GM12801 (cell line): ENCODE results near the gene PLVAP.

Experiments used
- TF ChIP-seq, protein P1 (sequence below): IDR thresholded peaks from one replicate; pipeline ENCODE4 v1.5.1; 2011; ENCODE audit warnings: control low read depth; ENCODE audit not compliant: insufficient read length; ENCODE audit errors: extremely low read depth

The PLVAP gene

DNA sequence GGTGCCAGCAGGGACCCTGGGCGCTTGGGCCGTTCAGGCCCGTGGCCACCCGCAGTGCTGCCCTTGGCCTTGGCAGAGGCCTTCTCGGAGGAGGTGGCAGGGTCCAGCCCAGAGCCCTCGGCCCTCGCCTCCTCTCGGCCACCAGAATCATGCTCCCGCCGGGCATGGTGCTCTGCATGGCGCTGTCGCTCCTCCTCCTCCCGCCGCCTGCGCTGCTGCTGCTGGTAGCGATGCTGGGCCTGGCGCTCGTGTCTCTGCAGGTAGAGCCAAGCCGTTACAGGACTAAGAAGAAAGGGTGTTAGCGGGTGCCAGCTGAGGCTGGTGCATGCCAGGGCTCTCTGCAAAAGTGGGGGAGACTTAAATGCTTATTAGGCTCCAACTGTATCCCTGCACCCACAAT lies 52.0 kb downstream of the PLVAP start:
- TF ChIP-seq, protein P1, sequence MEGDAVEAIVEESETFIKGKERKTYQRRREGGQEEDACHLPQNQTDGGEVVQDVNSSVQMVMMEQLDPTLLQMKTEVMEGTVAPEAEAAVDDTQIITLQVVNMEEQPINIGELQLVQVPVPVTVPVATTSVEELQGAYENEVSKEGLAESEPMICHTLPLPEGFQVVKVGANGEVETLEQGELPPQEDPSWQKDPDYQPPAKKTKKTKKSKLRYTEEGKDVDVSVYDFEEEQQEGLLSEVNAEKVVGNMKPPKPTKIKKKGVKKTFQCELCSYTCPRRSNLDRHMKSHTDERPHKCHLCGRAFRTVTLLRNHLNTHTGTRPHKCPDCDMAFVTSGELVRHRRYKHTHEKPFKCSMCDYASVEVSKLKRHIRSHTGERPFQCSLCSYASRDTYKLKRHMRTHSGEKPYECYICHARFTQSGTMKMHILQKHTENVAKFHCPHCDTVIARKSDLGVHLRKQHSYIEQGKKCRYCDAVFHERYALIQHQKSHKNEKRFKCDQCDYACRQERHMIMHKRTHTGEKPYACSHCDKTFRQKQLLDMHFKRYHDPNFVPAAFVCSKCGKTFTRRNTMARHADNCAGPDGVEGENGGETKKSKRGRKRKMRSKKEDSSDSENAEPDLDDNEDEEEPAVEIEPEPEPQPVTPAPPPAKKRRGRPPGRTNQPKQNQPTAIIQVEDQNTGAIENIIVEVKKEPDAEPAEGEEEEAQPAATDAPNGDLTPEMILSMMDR = no peak

DNA sequence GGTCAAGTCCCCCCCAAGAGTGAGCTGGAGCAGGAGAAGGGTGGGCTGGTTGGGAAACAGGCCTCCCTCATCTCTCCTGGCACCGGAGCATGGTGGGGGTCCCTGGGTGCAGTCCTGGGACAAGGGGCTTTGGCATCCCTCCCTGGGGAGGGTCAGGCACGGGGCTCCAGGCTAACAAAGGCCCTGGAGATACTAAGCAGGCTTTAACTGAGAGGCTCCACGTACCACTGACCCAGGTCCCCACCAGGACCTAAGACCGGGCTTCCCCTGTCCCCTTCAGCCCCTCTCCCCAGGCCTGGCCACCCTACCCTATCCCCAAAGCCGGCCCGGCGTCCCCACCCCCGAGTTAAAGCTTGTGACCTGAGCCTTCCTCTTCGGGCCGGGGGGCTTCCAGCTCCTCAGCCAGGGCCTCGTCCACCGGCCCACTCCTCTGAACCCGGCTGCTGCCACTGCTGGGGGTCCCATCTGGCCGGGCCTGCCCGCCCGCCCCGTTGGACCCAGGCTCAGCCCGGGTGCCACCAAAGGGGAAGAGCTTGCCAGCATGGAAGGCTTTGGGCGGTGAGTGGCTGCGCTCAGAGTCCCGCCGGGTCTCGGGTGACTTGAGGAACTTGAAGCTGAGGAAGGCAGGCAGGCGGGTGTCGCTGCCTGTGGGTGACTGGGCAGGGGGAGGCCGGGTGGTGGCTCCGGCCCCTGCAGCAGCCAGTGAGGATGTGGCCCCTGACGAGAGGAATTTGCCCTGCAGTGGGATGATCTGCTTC lies 52.6 kb downstream of the PLVAP start:
- TF ChIP-seq, protein P1 = no peak

DNA sequence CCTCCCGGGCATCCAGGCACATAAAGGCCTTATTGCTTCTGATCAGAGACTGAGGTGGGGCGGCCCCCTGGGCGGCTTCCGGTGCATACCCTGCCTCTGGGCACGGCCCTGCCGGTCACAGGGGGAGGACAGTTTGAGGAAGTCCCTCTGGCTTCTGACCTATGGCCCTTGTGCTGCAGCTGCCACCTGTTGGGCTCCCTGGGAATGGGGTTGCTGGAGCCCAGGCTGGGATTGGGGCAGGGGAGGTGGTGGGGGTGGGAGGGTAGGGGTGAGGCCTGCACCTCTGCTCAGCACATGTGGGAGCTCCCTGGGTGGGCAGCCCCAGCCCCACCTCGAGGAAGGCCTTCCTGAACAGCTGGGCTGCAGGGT lies 53.2 kb downstream of the PLVAP start:
- TF ChIP-seq, protein P1 = no peak

DNA sequence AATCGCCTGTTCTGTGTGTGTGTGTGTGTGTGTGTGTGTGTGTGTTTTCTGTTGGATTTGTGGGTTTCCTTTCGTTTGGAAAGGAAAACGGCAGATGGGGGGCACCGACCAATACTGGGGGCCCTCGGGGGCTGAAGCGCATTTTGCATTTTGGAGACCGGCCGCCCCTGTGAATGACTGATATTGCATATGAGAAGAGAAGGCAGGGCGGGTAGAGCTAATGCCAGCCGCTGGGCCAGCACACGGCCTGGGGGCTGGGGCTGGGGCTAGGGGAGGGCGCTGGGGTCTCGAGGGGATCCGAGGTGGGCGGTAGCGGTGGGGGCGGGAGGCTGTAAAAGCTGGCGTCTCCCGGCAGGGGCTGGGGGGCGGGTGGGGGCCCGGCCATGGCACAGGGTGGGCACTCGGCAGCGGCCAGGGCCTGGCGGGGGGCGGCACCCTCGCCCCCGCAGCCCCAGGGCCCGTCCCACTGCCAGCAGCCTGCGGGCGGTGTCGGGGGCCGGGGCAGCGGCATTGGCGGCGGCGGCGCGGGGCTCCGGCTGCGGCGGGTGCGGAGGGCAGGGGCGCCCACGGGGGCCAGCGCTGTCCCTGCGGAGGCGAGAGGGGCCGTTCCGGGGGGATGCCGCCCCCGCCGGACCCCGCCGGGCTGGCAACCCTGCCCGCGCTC lies 53.7 kb downstream of the PLVAP start:
- TF ChIP-seq, protein P1 = no peak

DNA sequence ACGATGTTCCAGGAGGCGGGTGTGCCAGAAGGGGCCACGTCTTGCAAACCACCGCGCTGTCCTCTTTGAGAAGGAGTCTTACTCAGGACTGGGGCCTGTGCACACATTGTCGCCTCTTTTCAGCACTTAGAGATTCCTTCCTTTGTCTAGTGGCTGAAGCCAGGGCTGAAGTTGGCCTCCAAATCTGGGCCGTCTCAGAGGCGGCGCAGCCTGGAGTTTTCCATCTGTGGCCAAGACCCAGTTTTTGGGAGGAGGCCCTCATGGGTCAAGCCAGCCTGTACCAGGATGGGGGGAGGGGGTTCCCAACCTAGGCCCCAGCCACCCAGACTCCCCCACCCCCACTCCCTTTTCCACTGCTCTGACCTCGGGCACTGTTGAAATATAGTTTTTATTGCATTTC lies 54.3 kb downstream of the PLVAP start:
- TF ChIP-seq, protein P1 = no peak

DNA sequence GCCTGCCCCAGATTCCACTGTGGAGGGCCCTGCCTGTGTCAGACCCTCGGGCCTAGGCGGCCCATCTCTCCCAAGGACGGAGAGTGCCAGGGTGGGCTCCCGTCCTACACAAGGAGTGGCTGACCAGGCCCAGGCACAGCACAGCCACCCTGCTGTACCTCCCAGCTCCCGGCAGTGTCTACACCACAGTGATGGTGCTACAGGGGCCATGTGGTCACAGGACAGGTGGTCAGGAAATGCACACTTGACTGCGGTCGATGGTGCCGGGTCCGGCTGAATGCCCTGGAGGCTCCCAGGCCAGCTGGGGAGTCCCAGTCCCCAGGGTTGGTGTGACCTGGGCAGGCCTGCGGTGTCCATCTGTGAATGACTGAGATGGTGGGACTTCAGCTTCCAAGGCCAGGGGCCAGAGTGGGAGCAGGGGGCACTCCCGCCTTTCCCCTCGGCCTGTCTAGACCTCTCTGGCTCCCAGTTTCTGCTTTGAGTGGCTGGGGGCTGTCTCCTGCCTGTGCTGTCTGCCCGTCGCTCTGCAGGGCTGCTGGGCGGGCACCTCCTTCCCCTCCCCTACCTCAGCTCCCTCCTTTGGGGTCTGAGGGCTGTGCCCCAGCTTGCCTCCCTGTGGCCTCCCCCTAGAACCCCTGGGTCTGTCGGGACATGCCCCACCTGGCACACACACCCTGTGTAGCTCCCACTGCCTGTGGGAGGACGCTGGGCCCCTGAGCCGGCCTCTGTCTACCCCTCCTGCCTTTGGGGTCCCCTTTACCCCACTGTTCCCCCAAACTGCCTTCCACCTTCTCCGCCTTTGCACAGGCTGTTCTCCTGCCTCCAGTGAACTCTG lies 55.3 kb downstream of the PLVAP start:
- TF ChIP-seq, protein P1 = no peak

DNA sequence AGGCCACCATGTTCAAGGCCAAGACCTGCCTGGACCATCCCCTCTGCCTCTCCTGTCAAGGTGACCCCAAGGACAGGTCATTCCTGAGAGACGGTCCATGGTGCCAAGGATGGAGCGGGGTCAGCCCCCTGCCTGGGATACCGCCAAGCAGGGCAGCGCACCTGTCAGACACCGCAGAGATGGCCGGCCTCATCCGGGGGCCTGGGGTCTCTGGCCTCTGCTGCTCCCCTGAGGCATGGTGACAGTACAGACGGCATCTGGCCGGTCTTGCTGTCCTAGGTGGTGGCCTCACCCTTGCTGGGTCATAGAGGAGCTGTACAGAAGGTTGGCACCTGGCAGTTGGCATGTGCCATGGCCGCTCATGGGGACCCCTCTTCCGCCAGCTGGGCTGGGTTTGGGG lies 56.7 kb downstream of the PLVAP start:
- TF ChIP-seq, protein P1 = no peak
